C4-2B (cell line): ENCODE results near the gene BICDL1.

ENCODE experiments used
- CTCF ChIP-seq: fragments of 450-650 bp; conservative IDR thresholded peaks from 2 replicates; pipeline ENCODE4 v1.5.1; 2017; ENCODE audit warnings: mild to moderate bottlenecking
- ZFX ChIP-seq: fragments of 450-650 bp; IDR thresholded peaks from 2 replicates; pipeline ENCODE4 v1.6.1; 2017

GRCh38 chr12:120141336-120141735 is 152.3 kb downstream of the BICDL1 start:
- TF ChIP-seq CTCF (no peak), ZFX (no peak)
